ENCODE measurements around the gene DAB1.

- TF ChIP-seq ZNF274 (IDR thresholded peaks at IDR 0.05; ENCODE audit: low read depth, low read length) (no peak), YY1 (IDR thresholded peaks at IDR 0.05; ENCODE audit: insufficient read depth, insufficient read length) (no peak), SUZ12 (IDR thresholded peaks at IDR 0.05; ENCODE audit: extremely low read depth, insufficient read depth, insufficient read length) (no peak)
Observed at GRCh38 chr1:57210881-57211280, 213.0 kb downstream of the DAB1 start.
